Measurements from ENCODE around the gene IP6K2. TPM values are rescaled to one million over a fixed set of nuclear protein-coding genes. Genes with fewer than 3 reads are reported as not detected.
"Not testable (repeated sequence)": the region's sequence is repeated elsewhere in the genome, so short reads cannot be mapped to it uniquely, and the experiment has no call there.

IP6K2 gene
- total and polyA plus RNA-seq, 2 of the 13 experiments (the other 11 are each of a cell fraction or from before 2014, with no cell fraction given): 85.5 to 112 TPM

DNA sequence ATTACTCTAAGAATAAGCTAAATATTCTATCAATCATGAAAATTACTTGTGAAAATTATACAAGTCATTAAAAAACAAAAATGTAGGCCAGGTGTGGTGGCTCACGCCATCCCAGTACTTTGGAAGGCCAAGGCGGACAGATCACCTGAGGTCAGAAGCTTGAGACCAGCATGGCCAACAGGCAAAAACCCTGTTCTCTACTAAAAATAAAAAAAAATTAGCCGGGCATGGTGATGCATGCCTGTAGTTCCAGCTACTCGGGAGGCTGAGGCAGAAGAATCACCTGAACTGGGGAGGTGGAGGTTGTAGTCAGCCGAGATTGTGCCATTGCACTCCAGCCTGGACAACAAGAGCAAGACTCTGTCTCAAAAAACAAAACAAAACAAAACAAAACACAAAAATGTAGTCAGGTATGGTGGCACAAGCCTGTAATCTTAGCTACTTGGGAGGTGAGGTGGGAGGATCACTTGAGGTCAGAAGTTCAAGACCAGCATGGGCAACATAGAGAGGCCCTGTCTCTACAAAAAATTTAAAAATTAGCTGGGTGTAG lies 43.0 kb upstream of the IP6K2 start:
- FAIRE-seq; CTCF ChIA-PET (ENCODE audit: low intra/inter-chr PET ratio, low total read pairs); BruUV-seq (replicated peaks): not testable (repeated sequence)

GRCh38 chr3:48759531-48759930 lies 42.5 kb upstream of the IP6K2 start:
- in situ Hi-C loops (cut with HindIII; ENCODE audit: extremely low pct_ligation_motif_present, low pct_unique_long_range_greater_than_20kb); CTCF ChIA-PET (ENCODE audit: low intra/inter-chr PET ratio, low total read pairs); POLR2A ChIA-PET; H3K4me2 ChIP-seq (ENCODE audit: low read depth, low read length); FAIRE-seq; BruUV-seq (replicated peaks); H3K27ac ChIP-seq (ENCODE audit: extremely low read length, insufficient read depth, low read length); H3K36me3 ChIP-seq (replicated peaks in 1 of 2; ENCODE audit: control insufficient read depth in 1 of 2, insufficient read depth in 2 of 2, low read length in 2 of 2); DNase-seq (ENCODE audit: low spot score); H2AFZ ChIP-seq (ENCODE audit: low read length); H4K20me1 ChIP-seq (ENCODE audit: insufficient read depth, low read length); H3K4me3 ChIP-seq (replicated peaks in 1 of 3; ENCODE audit: insufficient read depth in 1 of 3, low read depth in 2 of 3, low read length in 3 of 3); H3K9ac ChIP-seq (ENCODE audit: insufficient read depth, low read depth, low read length); H3K9me3 ChIP-seq (ENCODE audit: low read length); H3K79me2 ChIP-seq (ENCODE audit: insufficient read depth, low read length); intact Hi-C loops (cut with micrococcal nuclease; ENCODE audit: unreplicated experiment); ATAC-seq; H3K27me3 ChIP-seq (ENCODE audit: control insufficient read depth in 1 of 2, insufficient read depth in 2 of 2, low read length in 2 of 2): not testable (repeated sequence)
- 96% methylated on average over 6 of the region's 6 CpGs for WGBS (ENCODE audit: low lambda C conversion rate)
- H3K4me1 ChIP-seq (ENCODE audit: insufficient read depth, low read length): peaks cover 10% of the 10 kb centered on the region

More for the DNA sequence above, 43.0 kb upstream of the IP6K2 start:
- in situ Hi-C loops (cut with HindIII; ENCODE audit: extremely low pct_ligation_motif_present, low pct_unique_long_range_greater_than_20kb); H3K9ac ChIP-seq (ENCODE audit: insufficient read depth, low read depth, low read length); H3K4me2 ChIP-seq (ENCODE audit: low read depth, low read length); H3K27ac ChIP-seq (ENCODE audit: extremely low read length, insufficient read depth, low read length); POLR2A ChIA-PET; ATAC-seq; DNase-seq (ENCODE audit: low spot score); H3K9me3 ChIP-seq (ENCODE audit: low read length); H3K79me2 ChIP-seq (ENCODE audit: insufficient read depth, low read length); H4K20me1 ChIP-seq (ENCODE audit: insufficient read depth, low read length); intact Hi-C loops (cut with micrococcal nuclease; ENCODE audit: unreplicated experiment); H3K4me3 ChIP-seq (replicated peaks in 1 of 3; ENCODE audit: insufficient read depth in 1 of 3, low read depth in 2 of 3, low read length in 3 of 3); H3K27me3 ChIP-seq (ENCODE audit: control insufficient read depth in 1 of 2, insufficient read depth in 2 of 2, low read length in 2 of 2); H2AFZ ChIP-seq (ENCODE audit: low read length): not testable (repeated sequence)
- peaks cover 4 to 15% of the 10 kb centered on the region in 2 experiments; a peak in 3 of 5 replicates for H3K36me3 ChIP-seq (replicated peaks in 1 of 2; ENCODE audit: control insufficient read depth in 1 of 2, insufficient read depth in 2 of 2, low read length in 2 of 2)
- WGBS (ENCODE audit: low lambda C conversion rate): 97% methylated on average over 5 of the region's 5 CpGs
- H3K4me1 ChIP-seq (ENCODE audit: insufficient read depth, low read length): peaks cover 10% of the 10 kb centered on the region

GRCh38 chr3:48759071-48759470 lies 42.0 kb upstream of the IP6K2 start:
- no peaks in the 10 kb centered on the region for H3K9me3 ChIP-seq (ENCODE audit: low read length)
- H3K27ac ChIP-seq (ENCODE audit: extremely low read length, insufficient read depth, low read length): no peak overlapping the region
- in situ Hi-C loops (cut with HindIII; ENCODE audit: extremely low pct_ligation_motif_present, low pct_unique_long_range_greater_than_20kb): no loop called here
- H2AFZ ChIP-seq (ENCODE audit: low read length): no peak overlapping the region
- H3K4me2 ChIP-seq (ENCODE audit: low read depth, low read length): no peak overlapping the region
- no peaks in the 10 kb centered on the region for H3K79me2 ChIP-seq (ENCODE audit: insufficient read depth, low read length)
- no peaks in the 10 kb centered on the region for H4K20me1 ChIP-seq (ENCODE audit: insufficient read depth, low read length)
- ChIA-PET POLR2A (no interaction called here), CTCF (ENCODE audit: low intra/inter-chr PET ratio, low total read pairs) (no interaction called here)
- DNase-seq (ENCODE audit: low spot score) (no peak), ATAC-seq (no peak), FAIRE-seq (no peak)
- no TSS peak for BruUV-seq (replicated peaks)
- peaks cover 4 to 5% of the 10 kb centered on the region in 2 experiments; a peak in 3 of 5 replicates for H3K36me3 ChIP-seq (replicated peaks in 1 of 2; ENCODE audit: control insufficient read depth in 1 of 2, insufficient read depth in 2 of 2, low read length in 2 of 2)
- H3K9ac ChIP-seq (ENCODE audit: insufficient read depth, low read depth, low read length): no peak overlapping the region
- WGBS (ENCODE audit: low lambda C conversion rate): 98% methylated on average over 4 of the region's 4 CpGs
- no peaks in the 10 kb centered on the region for H3K27me3 ChIP-seq (ENCODE audit: control insufficient read depth in 1 of 2, insufficient read depth in 2 of 2, low read length in 2 of 2)
- intact Hi-C loops (cut with micrococcal nuclease; ENCODE audit: unreplicated experiment): no loop called here
- H3K4me1 ChIP-seq (ENCODE audit: insufficient read depth, low read length): peaks cover 10% of the 10 kb centered on the region
- no peak overlapping the region for H3K4me3 ChIP-seq (replicated peaks in 1 of 3; ENCODE audit: insufficient read depth in 1 of 3, low read depth in 2 of 3, low read length in 3 of 3)
- no peak for TF ChIP-seq MYC (CRISPR knock-in tag; IDR thresholded peaks at IDR 0.05; ENCODE audit: borderline replicate concordance)
- TF ChIP-seq JUNB (CRISPR knock-in tag; IDR thresholded peaks at IDR 0.05; ENCODE audit: borderline replicate concordance): no peak
- TF ChIP-seq ATF7 (IDR thresholded peaks at IDR 0.05): no peak
- no peak for TF ChIP-seq ATF7 (CRISPR knock-in tag; IDR thresholded peaks at IDR 0.05)
- TF ChIP-seq ZNF614 (CRISPR knock-in tag; IDR thresholded peaks at IDR 0.05; ENCODE audit: borderline replicate concordance): no peak
- TF ChIP-seq SP5 (CRISPR knock-in tag; IDR thresholded peaks at IDR 0.05; ENCODE audit: borderline replicate concordance, low read depth): no peak
- TF ChIP-seq PTBP1 (IDR thresholded peaks at IDR 0.05; ENCODE audit: low read depth, low read length, poor library complexity, severe bottlenecking): no peak
- TF ChIP-seq ZNF737 (CRISPR knock-in tag; IDR thresholded peaks at IDR 0.05; ENCODE audit: borderline replicate concordance): no peak
- TF ChIP-seq, protein P1, sequence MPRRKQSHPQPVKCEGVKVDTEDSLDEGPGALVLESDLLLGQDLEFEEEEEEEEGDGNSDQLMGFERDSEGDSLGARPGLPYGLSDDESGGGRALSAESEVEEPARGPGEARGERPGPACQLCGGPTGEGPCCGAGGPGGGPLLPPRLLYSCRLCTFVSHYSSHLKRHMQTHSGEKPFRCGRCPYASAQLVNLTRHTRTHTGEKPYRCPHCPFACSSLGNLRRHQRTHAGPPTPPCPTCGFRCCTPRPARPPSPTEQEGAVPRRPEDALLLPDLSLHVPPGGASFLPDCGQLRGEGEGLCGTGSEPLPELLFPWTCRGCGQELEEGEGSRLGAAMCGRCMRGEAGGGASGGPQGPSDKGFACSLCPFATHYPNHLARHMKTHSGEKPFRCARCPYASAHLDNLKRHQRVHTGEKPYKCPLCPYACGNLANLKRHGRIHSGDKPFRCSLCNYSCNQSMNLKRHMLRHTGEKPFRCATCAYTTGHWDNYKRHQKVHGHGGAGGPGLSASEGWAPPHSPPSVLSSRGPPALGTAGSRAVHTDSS (CRISPR knock-in tag; conservative IDR thresholded peaks at IDR 0.05): no peak
- no peak for TF ChIP-seq FOXJ3 (CRISPR knock-in tag; IDR thresholded peaks at IDR 0.05; ENCODE audit: borderline replicate concordance)
- no peak for TF ChIP-seq ZNF772 (CRISPR knock-in tag; IDR thresholded peaks at IDR 0.05)

Measured in HepG2 (cell line).